ENCODE measurements around the gene MYRF.

- TF ChIP-seq CTCF (IDR thresholded peaks at IDR 0.05) (no peak), POLR2A (IDR thresholded peaks at IDR 0.05) (no peak)
These were observed 47.3 kb downstream of the MYRF start for GRCh38 chr11:61799665-61800284.
